A673 (cell line): ENCODE results near the gene KIFAP3. TPM values are rescaled to one million over a fixed set of nuclear protein-coding genes. Genes with fewer than 3 reads are reported as not detected.

Experiments used
- BruUV-seq: library from RNA; stranded (reverse); fragments of 400-500 nt; replicated peaks from 2 replicates; lab custom pipeline; 2021; lab: Mats Ljungman, UMichigan
- CTCF ChIA-PET: fragments of 300-600 bp; sonication (Branson Sonifier 250); formaldehyde crosslinking; loops from one replicate; lab custom pipeline; 2022; ENCODE audit warnings: antibody characterized with exemption; lab: Charles Lee
- POLR2A ChIA-PET: fragments of 300-600 bp; sonication (Branson Sonifier 250); formaldehyde crosslinking; loops from one replicate; lab custom pipeline; 2022; ENCODE audit warnings: antibody characterized with exemption; ENCODE audit not compliant: low non-redundant PET; lab: Charles Lee
- DNase-seq: peaks from one replicate; pipeline ENCODE4 v3.0.0-alpha.2; 2015; ENCODE audit warnings: low spot score
- H3K27ac ChIP-seq: fragments of 200-600 bp; sonication (generic); 2 replicates; pipeline ENCODE4 v1.5.1; 2016; ENCODE audit warnings: mixed run types, low read depth, mild to moderate bottlenecking, mixed read lengths, antibody characterized with exemption, low read length; ENCODE audit not compliant: poor library complexity, severe bottlenecking
- H3K27me3 ChIP-seq: fragments of 200-600 bp; sonication (generic); replicated peaks from 2 replicates; pipeline ENCODE4 v1.6.1; 2017; ENCODE audit warnings: mixed run types, low read depth, mild to moderate bottlenecking, mixed read lengths, antibody characterized with exemption, low read length; ENCODE audit not compliant: insufficient read depth, poor library complexity
- H3K36me3 ChIP-seq: fragments of 200-600 bp; sonication (generic); 2 replicates; pipeline ENCODE4 v1.6.1; 2016; ENCODE audit warnings: mixed run types, mild to moderate bottlenecking, mixed read lengths, antibody characterized with exemption, low read length; ENCODE audit not compliant: insufficient read depth, poor library complexity, severe bottlenecking
- H3K4me1 ChIP-seq: fragments of 200-600 bp; sonication (generic); 2 replicates; pipeline ENCODE4 v1.6.1; 2017; ENCODE audit warnings: mixed run types, mild to moderate bottlenecking, mixed read lengths, antibody characterized with exemption, low read length; ENCODE audit not compliant: insufficient read depth, poor library complexity, severe bottlenecking
- H3K4me3 ChIP-seq: fragments of 200-600 bp; sonication (generic); 2 replicates; pipeline ENCODE4 v1.5.1; 2016; ENCODE audit warnings: low read depth, mixed run types, mild to moderate bottlenecking, mixed read lengths, low read length; ENCODE audit not compliant: poor library complexity, severe bottlenecking
- H3K9me3 ChIP-seq: fragments of 200-600 bp; sonication (generic); 2 replicates; pipeline ENCODE4 v1.6.1; 2016; ENCODE audit warnings: mixed run types, low read depth, mild to moderate bottlenecking, mixed read lengths, antibody characterized with exemption, low read length; ENCODE audit not compliant: poor library complexity, severe bottlenecking
- CTCF ChIP-seq: fragments of 300-800, 200-600 bp; sonication (generic); conservative IDR thresholded peaks from 2 replicates; pipeline ENCODE4 v1.5.1; 2017; ENCODE audit warnings: low read depth, mild to moderate bottlenecking, antibody characterized with exemption, low read length, moderate library complexity, mixed read lengths
- EZH2 ChIP-seq: fragments of 200-600 bp; sonication (generic); IDR thresholded peaks from 2 replicates; pipeline ENCODE4 v1.6.1; 2017; ENCODE audit warnings: borderline replicate concordance, low read depth, mild to moderate bottlenecking, mixed read lengths, antibody characterized with exemption, low read length; ENCODE audit not compliant: poor library complexity, severe bottlenecking
- intact Hi-C: fragments of 100-400 bp; cut with micrococcal nuclease; formaldehyde crosslinking; loops from one replicate; pipeline ENCODE4 v1.10.0; 2022; ENCODE audit not compliant: unreplicated experiment
- total RNA-seq: library from RNA; stranded (reverse); gene quantifications from 2 replicates; pipeline ENCODE4 v1.2.3, GENCODE V29; 2021

Gene KIFAP3
- total RNA-seq, 1 experiment from 2014 or later = 12.7 TPM

DNA sequence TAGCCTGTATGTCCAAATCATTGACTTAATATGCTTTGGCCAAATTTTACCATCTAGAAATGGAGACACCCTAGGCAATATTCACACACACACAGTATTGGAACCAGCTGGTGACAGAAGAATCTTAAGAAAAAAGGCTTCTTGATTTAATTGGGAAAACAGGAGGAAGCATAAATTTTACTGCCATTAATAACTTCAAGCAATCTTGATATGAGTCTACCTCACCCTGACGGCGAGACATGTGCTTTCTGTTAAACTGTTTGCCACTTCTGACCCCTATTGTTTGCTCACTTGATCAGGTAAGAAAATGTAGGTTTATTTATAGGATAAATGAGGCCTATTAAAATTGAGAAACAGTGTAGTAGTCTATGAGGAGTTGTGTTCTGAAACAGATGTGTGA is 73.2 kb downstream of the KIFAP3 start:
- H3K4me1 ChIP-seq = peaks cover 25% of the 10 kb centered on the region
- intact Hi-C loops = no loop called here
- H3K36me3 ChIP-seq = no peaks in the 10 kb centered on the region
- no TSS peak for BruUV-seq
- H3K27ac ChIP-seq = no peak overlapping the region
- H3K27me3 ChIP-seq = no peaks in the 10 kb centered on the region
- no peak for DNase-seq
- no peaks in the 10 kb centered on the region for H3K9me3 ChIP-seq
- no peak overlapping the region for H3K4me3 ChIP-seq
- no peak for TF ChIP-seq EZH2
- TF ChIP-seq CTCF = no peak
- CTCF ChIA-PET = no interaction called here
- POLR2A ChIA-PET = no interaction called here

- no peak overlapping the region for H3K27ac ChIP-seq
- H3K9me3 ChIP-seq = no peaks in the 10 kb centered on the region
- H3K4me3 ChIP-seq = no peak overlapping the region
- no peak for DNase-seq
- BruUV-seq = no TSS peak
- CTCF ChIA-PET = no interaction called here
- POLR2A ChIA-PET = no interaction called here
- H3K36me3 ChIP-seq = no peaks in the 10 kb centered on the region
- H3K27me3 ChIP-seq = peaks cover 8% of the 10 kb centered on the region
- TF ChIP-seq CTCF (no peak), EZH2 (no peak)
- H3K4me1 ChIP-seq = peaks cover 25% of the 10 kb centered on the region
- intact Hi-C loops = no loop called here
Measured at GRCh38 chr1:169999761-170000160, 74.7 kb downstream of the KIFAP3 start.

DNA sequence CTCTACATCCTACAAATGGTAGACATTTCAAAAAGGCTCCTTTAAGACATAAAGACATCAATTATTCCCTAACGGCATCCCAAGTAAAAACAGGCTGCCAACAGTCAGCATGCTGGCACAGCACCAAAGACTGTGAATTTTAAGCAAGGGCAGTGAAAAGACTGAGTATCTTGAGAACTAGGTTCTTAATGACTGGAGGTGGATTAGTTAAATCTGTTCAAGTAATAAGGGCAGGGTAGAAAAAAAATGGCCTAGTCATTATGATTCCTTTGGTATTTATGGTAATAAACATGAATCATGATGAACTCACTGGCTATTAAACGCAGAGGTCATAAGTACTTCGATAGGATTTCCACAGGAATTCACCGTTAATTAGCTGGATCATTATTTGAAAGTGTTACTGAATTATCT is 75.2 kb downstream of the KIFAP3 start:
- no TSS peak for BruUV-seq
- H3K4me1 ChIP-seq = peaks cover 25% of the 10 kb centered on the region
- no peak overlapping the region for H3K27ac ChIP-seq
- H3K9me3 ChIP-seq = no peaks in the 10 kb centered on the region
- TF ChIP-seq EZH2 (no peak), CTCF (no peak)
- ChIA-PET POLR2A (no interaction called here), CTCF (no interaction called here)
- DNase-seq = peak; percentile 85
- H3K36me3 ChIP-seq = no peaks in the 10 kb centered on the region
- intact Hi-C loops = no loop called here
- H3K4me3 ChIP-seq = no peak overlapping the region
- peaks cover 9% of the 10 kb centered on the region for H3K27me3 ChIP-seq
